Measurements from ENCODE around the gene SLC39A5. TPM values are rescaled to one million over a fixed set of nuclear protein-coding genes. Genes with fewer than 3 reads are reported as not detected.

SLC39A5 gene
- polyA plus RNA-seq, 1 of the 3 experiments (the other 2 are of a cell fraction) = 0.12 TPM

- Histone ChIP-seq H3K9me3 (no peaks in the 10 kb centered on the region), H3K79me2 (ENCODE audit: insufficient read depth) (peaks cover 4% of the 10 kb centered on the region; the same call in 1 of the 2 replicates), H2AFZ (ENCODE audit: low read depth) (no peak overlapping the region), H3K27ac (ENCODE audit: low read depth in 2 of 2, low read length in 1 of 2) (no peak overlapping the region), H3K27me3 (ENCODE audit: insufficient read depth) (no peaks in the 10 kb centered on the region), H3K4me1 (ENCODE audit: control insufficient read depth in 1 of 2, insufficient read depth in 2 of 2, low read depth in 1 of 2, low read length in 1 of 2) (no peaks in the 10 kb centered on the region; a peak in 1 of 4 replicates), H3K36me3 (replicated peaks in 1 of 2; ENCODE audit: control insufficient read depth in 1 of 2, insufficient read depth in 2 of 2, low read length in 1 of 2) (peaks cover 68% of the 10 kb centered on the region in 2 experiments), H4K20me1 (ENCODE audit: insufficient read depth) (no peaks in the 10 kb centered on the region; the same call in 1 of the 2 replicates), H3K4me3 (ENCODE audit: low read depth in 2 of 2, low read length in 1 of 2) (no peak overlapping the region), H3K9me2 (no peaks in the 10 kb centered on the region), H3K9ac (no peak overlapping the region), H3F3A (replicated peaks; ENCODE audit: insufficient read depth) (peaks cover 42% of the 10 kb centered on the region), H3K4me2 (no peak overlapping the region)
- CTCF ChIA-PET = interaction anchor here (0.7 to 7.3 kb wide), 6 partner anchors 14 to 256 kb away, joined by 3 to 123 read pairs (median 17); partner anchors contain the start of genes ANKRD52, COQ10A, RNF41 and SMARCC2
- TF ChIP-seq TEAD4 (IDR thresholded peaks at IDR 0.05; ENCODE audit: borderline replicate concordance, insufficient read depth) = no peak
- no peak for TF ChIP-seq IRF3 (IDR thresholded peaks at IDR 0.05; ENCODE audit: low read depth, low read length)
- TF ChIP-seq GATA2 (CRISPR knock-in tag; IDR thresholded peaks at IDR 0.05) = no peak
- no peak for TF ChIP-seq EP300 (IDR thresholded peaks at IDR 0.05; ENCODE audit: borderline replicate concordance in 1 of 2, low read depth in 1 of 2, low read length in 1 of 2)
- no peak for TF ChIP-seq FOXM1 (IDR thresholded peaks at IDR 0.05; ENCODE audit: low read depth)
- TF ChIP-seq ZBTB33 (IDR thresholded peaks at IDR 0.05; ENCODE audit: borderline replicate concordance, low read depth) = no peak
- no peak for TF ChIP-seq YY1 (IDR thresholded peaks at IDR 0.05; ENCODE audit: low read depth)
- TF ChIP-seq USF1 (IDR thresholded peaks at IDR 0.05; ENCODE audit: borderline replicate concordance, low read depth) = no peak
- no peak for DNase-seq
- POLR2A ChIA-PET = interaction anchor here (3.8 kb wide), 1 partner anchor 13 kb away, joined by 23 read pairs; the partner anchor contains the start of gene RNF41
- WGBS (ENCODE audit: low lambda C conversion rate) = 86% methylated on average over 6 of the region's 6 CpGs
These were observed 21.8 kb upstream of the SLC39A5 start for GRCh38 chr12:56208006-56208405.

- H3K4me2 ChIP-seq = no peak overlapping the region
- ChIA-PET CTCF (interaction anchor here (1.0 kb wide), 1 partner anchor 23 kb away, joined by 4 read pairs; the partner anchor contains the start of gene SMARCC2), POLR2A (no interaction called here)
- H3K36me3 ChIP-seq (replicated peaks in 1 of 2; ENCODE audit: control insufficient read depth in 1 of 2, insufficient read depth in 2 of 2, low read length in 1 of 2) = peaks cover 57 to 71% of the 10 kb centered on the region in 2 experiments
- no peak overlapping the region for H3K9ac ChIP-seq
- H3K9me2 ChIP-seq = no peaks in the 10 kb centered on the region
- no peak overlapping the region for H3K27ac ChIP-seq (ENCODE audit: low read depth in 2 of 2, low read length in 1 of 2)
- no peaks in the 10 kb centered on the region; a peak in 1 of 4 replicates for H3K4me1 ChIP-seq (ENCODE audit: control insufficient read depth in 1 of 2, insufficient read depth in 2 of 2, low read depth in 1 of 2, low read length in 1 of 2)
- no peaks in the 10 kb centered on the region for H3K9me3 ChIP-seq
- no peaks in the 10 kb centered on the region for H3K27me3 ChIP-seq (ENCODE audit: insufficient read depth)
- no peaks in the 10 kb centered on the region for H4K20me1 ChIP-seq (ENCODE audit: insufficient read depth)
- DNase-seq = no peak
- H3K4me3 ChIP-seq (ENCODE audit: low read depth in 2 of 2, low read length in 1 of 2) = no peak overlapping the region
- no peak overlapping the region for H2AFZ ChIP-seq (ENCODE audit: low read depth)
- WGBS (ENCODE audit: low lambda C conversion rate) = 100% methylated on average over 1 of the region's 1 CpG
- peaks cover 43% of the 10 kb centered on the region for H3K79me2 ChIP-seq (ENCODE audit: insufficient read depth)
- TF ChIP-seq POLR2AphosphoS5 (IDR thresholded peaks at IDR 0.05; ENCODE audit: low read depth, low read length) (no peak), PBX3 (IDR thresholded peaks at IDR 0.05) (no peak), RCOR1 (IDR thresholded peaks at IDR 0.05; ENCODE audit: low read length) (no peak), EZH2phosphoT487 (IDR thresholded peaks at IDR 0.05; ENCODE audit: borderline replicate concordance, low read depth) (no peak), NRF1 (IDR thresholded peaks at IDR 0.05; ENCODE audit: low read depth, low read length) (no peak), SIN3A (IDR thresholded peaks at IDR 0.05; ENCODE audit: borderline replicate concordance, low read depth, low read length) (no peak)
- peaks cover 12% of the 10 kb centered on the region for H3F3A ChIP-seq (replicated peaks; ENCODE audit: insufficient read depth)
These were observed 17.5 kb upstream of the SLC39A5 start for GRCh38 chr12:56212361-56212760.
